Lower leg skin (tissue), 3 donors: ENCODE measurements around the gene CALML5.

ENCODE experiments used
- CTCF ChIP-seq, 3 donors: fragments of 450-650 bp; IDR thresholded peaks; one replicate each; pipeline ENCODE4 v1.5.1; 2016; ENCODE audit warnings: antibody characterized with exemption in 3 of 3, mild to moderate bottlenecking in 3 of 3, moderate library complexity in 2 of 3
- POLR2A ChIP-seq, 2 donors: fragments of 450-650 bp; IDR thresholded peaks; one replicate each; pipeline ENCODE4 v1.6.1; 2016 to 2017; ENCODE audit warnings: antibody characterized with exemption in 2 of 2, mild to moderate bottlenecking in 1 of 2, moderate library complexity in 1 of 2

DNA sequence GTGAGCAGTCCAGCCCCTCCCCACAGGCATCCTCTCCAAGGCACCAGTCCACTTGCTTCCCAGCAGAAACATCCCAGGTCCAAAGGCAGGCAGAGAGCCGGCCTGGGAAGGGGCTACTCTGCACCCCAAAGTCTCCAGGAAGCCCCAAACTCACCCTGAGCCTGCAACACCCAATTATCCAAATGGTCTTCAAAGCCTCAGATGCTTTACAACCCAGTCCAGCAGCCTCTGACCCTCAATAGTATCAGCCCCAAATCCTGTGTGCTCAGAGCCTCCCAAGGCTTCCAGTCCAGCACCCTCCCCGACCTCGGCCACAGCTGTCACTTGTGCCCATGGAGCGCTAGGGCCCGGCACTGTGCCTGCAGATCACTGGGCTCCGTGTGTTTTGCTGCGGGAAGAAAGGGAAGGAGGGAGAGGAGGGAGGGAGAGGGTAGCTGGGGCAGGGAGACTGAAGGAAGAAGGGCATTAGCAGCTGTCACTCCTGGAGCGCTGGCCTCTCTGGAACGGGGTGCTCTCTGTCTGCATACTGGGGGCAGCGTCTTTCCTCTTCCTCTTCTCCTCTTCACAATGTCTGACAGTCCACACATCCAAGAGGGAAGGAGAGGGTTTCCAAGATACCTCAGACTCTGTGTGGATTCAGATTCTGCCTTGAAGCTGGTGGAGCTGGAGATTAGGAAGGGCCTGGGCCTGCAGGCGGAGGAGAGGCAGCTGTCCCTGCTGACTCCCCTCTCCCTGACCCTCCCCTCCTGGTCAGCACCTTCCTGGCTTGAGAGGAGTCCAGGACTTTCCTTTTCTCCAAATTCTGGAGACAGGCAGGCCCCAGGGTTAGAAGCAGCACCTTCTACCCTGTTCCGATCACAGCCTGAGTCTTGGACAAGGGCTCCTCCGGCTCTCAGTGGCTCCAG is 13.2 kb downstream of the CALML5 start:
- TF ChIP-seq CTCF (IDR thresholded peaks at IDR 0.05), result no peak
- no peak for TF ChIP-seq POLR2A (IDR thresholded peaks at IDR 0.05)
